SK-N-SH treated with all-trans-retinoic acid at 6 μM for 48 hours (cell line): Measurements from ENCODE around the gene FRMPD2.

Experiments used
- ATAC-seq: fragments of 200-7000 bp; cut with Tn5 transposase; 3 replicates; pipeline ENCODE4 v1.9.1; 2020; ENCODE audit warnings: mild to moderate bottlenecking, moderate library complexity
- ARNTL ChIP-seq: fragments of 450-650 bp; formaldehyde crosslinking; IDR thresholded peaks from 2 replicates; pipeline ENCODE4 v1.5.0; 2020; ENCODE audit warnings: low read depth, mild to moderate bottlenecking, moderate library complexity, borderline replicate concordance
- CSDC2 ChIP-seq: fragments of 250-450 bp; sonication (Bioruptor Pico); IDR thresholded peaks from 2 replicates; pipeline ENCODE4 v1.5.0; 2020; ENCODE audit warnings: mild to moderate bottlenecking, moderate library complexity
- ESRRG ChIP-seq: fragments of 250-450 bp; sonication (Bioruptor Pico); IDR thresholded peaks from 2 replicates; pipeline ENCODE4 v1.6.1; 2021; ENCODE audit warnings: mild to moderate bottlenecking
- GLIS3 ChIP-seq: fragments of 250-450 bp; sonication (Bioruptor Pico); IDR thresholded peaks from 2 replicates; pipeline ENCODE4 v1.5.0; 2020; ENCODE audit warnings: mild to moderate bottlenecking, moderate library complexity
- ISL1 ChIP-seq: fragments of 250-450 bp; sonication (Bioruptor Pico); IDR thresholded peaks from 2 replicates; pipeline ENCODE4 v2.1.2; 2022; ENCODE audit warnings: mild to moderate bottlenecking, moderate library complexity
- OSR1 ChIP-seq: fragments of 250-450 bp; sonication (Bioruptor Pico); IDR thresholded peaks from 2 replicates; pipeline ENCODE4 v1.8.0; 2022; ENCODE audit warnings: moderate library complexity, mild to moderate bottlenecking, inconsistent platforms
- PPARA ChIP-seq: fragments of 250-450 bp; sonication (Bioruptor Pico); IDR thresholded peaks from 2 replicates; pipeline ENCODE4 v1.5.0; 2020; ENCODE audit warnings: mild to moderate bottlenecking, borderline replicate concordance
- RARB ChIP-seq: fragments of 250-450 bp; sonication (Bioruptor Pico); IDR thresholded peaks from 2 replicates; pipeline ENCODE4 v1.8.0; 2021; ENCODE audit warnings: mild to moderate bottlenecking, moderate library complexity
- SNAI2 ChIP-seq: fragments of 250-450 bp; sonication (Bioruptor Pico); IDR thresholded peaks from 2 replicates; pipeline ENCODE4 v1.5.0; 2020; ENCODE audit warnings: mild to moderate bottlenecking, moderate library complexity
- TCF4 ChIP-seq: fragments of 250-450 bp; sonication (Bioruptor Pico); IDR thresholded peaks from 2 replicates; pipeline ENCODE4 v1.8.0; 2021; ENCODE audit warnings: mild to moderate bottlenecking, moderate library complexity, borderline replicate concordance
- TOX ChIP-seq: fragments of 250-450 bp; sonication (Bioruptor Pico); IDR thresholded peaks from 2 replicates; pipeline ENCODE4 v1.8.0; 2021; ENCODE audit warnings: mild to moderate bottlenecking, moderate library complexity, borderline replicate concordance
- ZC3H10 ChIP-seq: fragments of 250-450 bp; sonication (Bioruptor Pico); IDR thresholded peaks from 2 replicates; pipeline ENCODE4 v1.5.1; 2021; ENCODE audit warnings: mild to moderate bottlenecking, moderate library complexity
- ZFP3 ChIP-seq: fragments of 250-450 bp; sonication (Bioruptor Pico); IDR thresholded peaks from 2 replicates; pipeline ENCODE4 v1.5.0; 2020; ENCODE audit warnings: mild to moderate bottlenecking, moderate library complexity
- ZFP30 ChIP-seq: fragments of 450-650 bp; formaldehyde crosslinking; IDR thresholded peaks from 2 replicates; pipeline ENCODE4 v1.5.0; 2022; ENCODE audit warnings: mild to moderate bottlenecking, moderate library complexity
- ZNF565 ChIP-seq: fragments of 450-650 bp; formaldehyde crosslinking; conservative IDR thresholded peaks from 2 replicates; pipeline ENCODE4 v1.5.0; 2020; ENCODE audit warnings: low read depth, mild to moderate bottlenecking, moderate library complexity
- ZNF70 ChIP-seq: fragments of 450-650 bp; formaldehyde crosslinking; IDR thresholded peaks from 2 replicates; pipeline ENCODE4 v1.5.0; 2020; ENCODE audit warnings: mild to moderate bottlenecking, moderate library complexity
- ZNF8 ChIP-seq: fragments of 450-650 bp; formaldehyde crosslinking; IDR thresholded peaks from 2 replicates; pipeline ENCODE4 v1.5.0; 2020; ENCODE audit warnings: mild to moderate bottlenecking, moderate library complexity
- TF ChIP-seq, protein P1 (sequence below): fragments of 250-450 bp; sonication (Bioruptor Pico); IDR thresholded peaks from 2 replicates; pipeline ENCODE4 v1.8.0; 2021; ENCODE audit warnings: low read depth, mild to moderate bottlenecking, moderate library complexity, borderline replicate concordance
- TF ChIP-seq, protein P2 (sequence below): fragments of 250-450 bp; sonication (Bioruptor Pico); IDR thresholded peaks from 2 replicates; pipeline ENCODE4 v1.8.0; 2020; ENCODE audit warnings: mild to moderate bottlenecking, moderate library complexity, borderline replicate concordance
- TF ChIP-seq, protein P3 (sequence below): fragments of 250-450 bp; sonication (Bioruptor Pico); IDR thresholded peaks from 2 replicates; pipeline ENCODE4 v1.5.0; 2020; ENCODE audit warnings: mild to moderate bottlenecking, moderate library complexity
- TF ChIP-seq, protein P4 (sequence below): fragments of 250-450 bp; sonication (Bioruptor Pico); IDR thresholded peaks from 2 replicates; pipeline ENCODE4 v1.5.1; 2020; ENCODE audit warnings: low read depth, mild to moderate bottlenecking, moderate library complexity
- TF ChIP-seq, protein P5 (sequence below): fragments of 250-450 bp; sonication (Bioruptor Pico); IDR thresholded peaks from 2 replicates; pipeline ENCODE4 v1.5.1; 2021; ENCODE audit warnings: mild to moderate bottlenecking, moderate library complexity

Gene FRMPD2

DNA sequence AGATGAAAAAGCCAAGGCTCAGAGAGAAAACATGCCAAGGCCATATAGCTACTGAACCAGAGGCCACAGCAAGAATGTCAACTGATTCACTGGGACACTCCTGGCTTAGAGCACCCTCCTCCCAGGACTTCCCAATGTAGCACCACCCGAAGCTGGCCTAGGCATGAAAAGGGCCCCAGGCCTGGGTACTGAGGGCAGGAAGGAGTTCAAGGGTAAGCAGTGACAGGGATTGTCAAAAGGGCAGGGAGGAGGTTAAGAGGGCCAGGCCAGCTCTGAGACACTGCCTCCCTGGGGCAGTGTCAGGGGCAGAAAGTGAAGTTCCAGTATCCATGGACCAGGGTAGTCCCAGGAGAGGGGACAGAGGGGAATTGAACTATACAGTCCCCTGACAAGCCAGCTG is 57.8 kb downstream of the FRMPD2 start (continued):
- TF ChIP-seq, protein P1, sequence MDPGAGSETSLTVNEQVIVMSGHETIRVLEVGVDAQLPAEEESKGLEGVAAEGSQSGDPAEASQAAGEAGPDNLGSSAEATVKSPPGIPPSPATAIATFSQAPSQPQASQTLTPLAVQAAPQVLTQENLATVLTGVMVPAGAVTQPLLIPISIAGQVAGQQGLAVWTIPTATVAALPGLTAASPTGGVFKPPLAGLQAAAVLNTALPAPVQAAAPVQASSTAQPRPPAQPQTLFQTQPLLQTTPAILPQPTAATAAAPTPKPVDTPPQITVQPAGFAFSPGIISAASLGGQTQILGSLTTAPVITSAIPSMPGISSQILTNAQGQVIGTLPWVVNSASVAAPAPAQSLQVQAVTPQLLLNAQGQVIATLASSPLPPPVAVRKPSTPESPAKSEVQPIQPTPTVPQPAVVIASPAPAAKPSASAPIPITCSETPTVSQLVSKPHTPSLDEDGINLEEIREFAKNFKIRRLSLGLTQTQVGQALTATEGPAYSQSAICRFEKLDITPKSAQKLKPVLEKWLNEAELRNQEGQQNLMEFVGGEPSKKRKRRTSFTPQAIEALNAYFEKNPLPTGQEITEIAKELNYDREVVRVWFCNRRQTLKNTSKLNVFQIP: no peak

DNA sequence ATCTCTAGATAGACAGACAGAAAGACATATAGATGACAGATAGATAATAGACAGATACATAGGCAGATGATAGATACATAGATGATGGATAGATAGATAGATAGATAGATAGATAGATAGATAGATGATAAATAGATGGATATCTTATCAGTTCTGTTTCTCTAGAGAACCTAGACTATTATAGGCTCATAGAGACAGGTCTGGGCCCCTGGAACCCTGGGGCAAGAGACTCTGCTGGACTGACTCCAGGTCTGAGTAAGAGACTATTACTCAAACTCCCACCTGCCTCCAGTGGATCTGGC is 58.3 kb downstream of the FRMPD2 start:
- TF ChIP-seq ARNTL: no peak
- TF ChIP-seq, protein P2, sequence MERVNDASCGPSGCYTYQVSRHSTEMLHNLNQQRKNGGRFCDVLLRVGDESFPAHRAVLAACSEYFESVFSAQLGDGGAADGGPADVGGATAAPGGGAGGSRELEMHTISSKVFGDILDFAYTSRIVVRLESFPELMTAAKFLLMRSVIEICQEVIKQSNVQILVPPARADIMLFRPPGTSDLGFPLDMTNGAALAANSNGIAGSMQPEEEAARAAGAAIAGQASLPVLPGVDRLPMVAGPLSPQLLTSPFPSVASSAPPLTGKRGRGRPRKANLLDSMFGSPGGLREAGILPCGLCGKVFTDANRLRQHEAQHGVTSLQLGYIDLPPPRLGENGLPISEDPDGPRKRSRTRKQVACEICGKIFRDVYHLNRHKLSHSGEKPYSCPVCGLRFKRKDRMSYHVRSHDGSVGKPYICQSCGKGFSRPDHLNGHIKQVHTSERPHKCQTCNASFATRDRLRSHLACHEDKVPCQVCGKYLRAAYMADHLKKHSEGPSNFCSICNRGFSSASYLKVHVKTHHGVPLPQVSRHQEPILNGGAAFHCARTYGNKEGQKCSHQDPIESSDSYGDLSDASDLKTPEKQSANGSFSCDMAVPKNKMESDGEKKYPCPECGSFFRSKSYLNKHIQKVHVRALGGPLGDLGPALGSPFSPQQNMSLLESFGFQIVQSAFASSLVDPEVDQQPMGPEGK: no peak
- no peak for TF ChIP-seq GLIS3 (CRISPR knock-in tag)
- no peak for TF ChIP-seq ZNF565 (CRISPR knock-in tag)
- no peak for TF ChIP-seq RARB (CRISPR knock-in tag)
- TF ChIP-seq TOX: no peak
- no peak for TF ChIP-seq ZFP30 (CRISPR knock-in tag)
- TF ChIP-seq OSR1: no peak
- TF ChIP-seq ZNF8 (CRISPR knock-in tag): no peak
- TF ChIP-seq TCF4 (CRISPR knock-in tag): no peak
- TF ChIP-seq ZFP3: no peak
- no peak for TF ChIP-seq SNAI2 (CRISPR knock-in tag)
- TF ChIP-seq ISL1 (CRISPR knock-in tag): no peak
- no peak for TF ChIP-seq ZNF70
- TF ChIP-seq ZC3H10 (CRISPR knock-in tag): no peak
- TF ChIP-seq, protein P3, sequence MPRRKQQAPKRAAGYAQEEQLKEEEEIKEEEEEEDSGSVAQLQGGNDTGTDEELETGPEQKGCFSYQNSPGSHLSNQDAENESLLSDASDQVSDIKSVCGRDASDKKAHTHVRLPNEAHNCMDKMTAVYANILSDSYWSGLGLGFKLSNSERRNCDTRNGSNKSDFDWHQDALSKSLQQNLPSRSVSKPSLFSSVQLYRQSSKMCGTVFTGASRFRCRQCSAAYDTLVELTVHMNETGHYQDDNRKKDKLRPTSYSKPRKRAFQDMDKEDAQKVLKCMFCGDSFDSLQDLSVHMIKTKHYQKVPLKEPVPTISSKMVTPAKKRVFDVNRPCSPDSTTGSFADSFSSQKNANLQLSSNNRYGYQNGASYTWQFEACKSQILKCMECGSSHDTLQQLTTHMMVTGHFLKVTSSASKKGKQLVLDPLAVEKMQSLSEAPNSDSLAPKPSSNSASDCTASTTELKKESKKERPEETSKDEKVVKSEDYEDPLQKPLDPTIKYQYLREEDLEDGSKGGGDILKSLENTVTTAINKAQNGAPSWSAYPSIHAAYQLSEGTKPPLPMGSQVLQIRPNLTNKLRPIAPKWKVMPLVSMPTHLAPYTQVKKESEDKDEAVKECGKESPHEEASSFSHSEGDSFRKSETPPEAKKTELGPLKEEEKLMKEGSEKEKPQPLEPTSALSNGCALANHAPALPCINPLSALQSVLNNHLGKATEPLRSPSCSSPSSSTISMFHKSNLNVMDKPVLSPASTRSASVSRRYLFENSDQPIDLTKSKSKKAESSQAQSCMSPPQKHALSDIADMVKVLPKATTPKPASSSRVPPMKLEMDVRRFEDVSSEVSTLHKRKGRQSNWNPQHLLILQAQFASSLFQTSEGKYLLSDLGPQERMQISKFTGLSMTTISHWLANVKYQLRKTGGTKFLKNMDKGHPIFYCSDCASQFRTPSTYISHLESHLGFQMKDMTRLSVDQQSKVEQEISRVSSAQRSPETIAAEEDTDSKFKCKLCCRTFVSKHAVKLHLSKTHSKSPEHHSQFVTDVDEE (CRISPR knock-in tag): no peak
- TF ChIP-seq, protein P4, sequence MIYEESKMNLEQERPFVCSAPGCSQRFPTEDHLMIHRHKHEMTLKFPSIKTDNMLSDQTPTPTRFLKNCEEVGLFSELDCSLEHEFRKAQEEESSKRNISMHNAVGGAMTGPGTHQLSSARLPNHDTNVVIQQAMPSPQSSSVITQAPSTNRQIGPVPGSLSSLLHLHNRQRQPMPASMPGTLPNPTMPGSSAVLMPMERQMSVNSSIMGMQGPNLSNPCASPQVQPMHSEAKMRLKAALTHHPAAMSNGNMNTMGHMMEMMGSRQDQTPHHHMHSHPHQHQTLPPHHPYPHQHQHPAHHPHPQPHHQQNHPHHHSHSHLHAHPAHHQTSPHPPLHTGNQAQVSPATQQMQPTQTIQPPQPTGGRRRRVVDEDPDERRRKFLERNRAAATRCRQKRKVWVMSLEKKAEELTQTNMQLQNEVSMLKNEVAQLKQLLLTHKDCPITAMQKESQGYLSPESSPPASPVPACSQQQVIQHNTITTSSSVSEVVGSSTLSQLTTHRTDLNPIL (CRISPR knock-in tag): no peak
- TF ChIP-seq, protein P1: no peak
- ATAC-seq: no peak

DNA sequence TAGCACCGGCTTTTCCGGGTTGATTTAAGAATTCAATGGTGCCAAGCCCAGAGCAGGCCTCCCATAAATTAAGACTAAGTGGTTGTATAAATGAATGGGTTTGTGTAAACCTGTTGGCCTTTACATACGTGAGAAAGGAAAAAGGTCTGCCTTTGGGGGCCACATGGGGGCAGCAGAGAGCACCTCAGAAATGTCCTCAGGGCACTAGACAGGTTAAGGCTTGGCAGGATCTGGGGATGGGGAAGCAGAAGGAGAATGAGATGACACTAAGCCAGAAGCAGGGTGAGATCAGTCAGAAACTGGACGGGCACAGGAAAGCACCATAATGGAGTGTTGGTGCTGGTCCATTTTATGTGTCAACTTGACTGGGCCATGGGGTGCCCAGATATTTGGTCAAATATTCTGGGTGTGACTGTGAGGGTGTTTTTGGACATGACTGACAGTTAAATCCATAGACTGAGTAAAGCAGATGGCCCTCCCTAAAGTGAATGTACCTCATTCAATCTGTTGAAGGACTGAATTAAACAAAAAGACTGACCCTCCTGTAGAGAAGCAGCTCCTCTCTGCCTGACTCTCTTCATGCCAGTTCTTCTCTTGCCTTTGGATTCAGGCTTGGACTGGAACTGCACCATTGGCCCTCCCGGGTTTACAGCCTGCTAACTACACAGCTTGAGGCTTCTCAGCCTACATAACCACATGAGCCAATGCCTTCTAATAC is 58.9 kb downstream of the FRMPD2 start:
- ATAC-seq: peak; percentile 76

DNA sequence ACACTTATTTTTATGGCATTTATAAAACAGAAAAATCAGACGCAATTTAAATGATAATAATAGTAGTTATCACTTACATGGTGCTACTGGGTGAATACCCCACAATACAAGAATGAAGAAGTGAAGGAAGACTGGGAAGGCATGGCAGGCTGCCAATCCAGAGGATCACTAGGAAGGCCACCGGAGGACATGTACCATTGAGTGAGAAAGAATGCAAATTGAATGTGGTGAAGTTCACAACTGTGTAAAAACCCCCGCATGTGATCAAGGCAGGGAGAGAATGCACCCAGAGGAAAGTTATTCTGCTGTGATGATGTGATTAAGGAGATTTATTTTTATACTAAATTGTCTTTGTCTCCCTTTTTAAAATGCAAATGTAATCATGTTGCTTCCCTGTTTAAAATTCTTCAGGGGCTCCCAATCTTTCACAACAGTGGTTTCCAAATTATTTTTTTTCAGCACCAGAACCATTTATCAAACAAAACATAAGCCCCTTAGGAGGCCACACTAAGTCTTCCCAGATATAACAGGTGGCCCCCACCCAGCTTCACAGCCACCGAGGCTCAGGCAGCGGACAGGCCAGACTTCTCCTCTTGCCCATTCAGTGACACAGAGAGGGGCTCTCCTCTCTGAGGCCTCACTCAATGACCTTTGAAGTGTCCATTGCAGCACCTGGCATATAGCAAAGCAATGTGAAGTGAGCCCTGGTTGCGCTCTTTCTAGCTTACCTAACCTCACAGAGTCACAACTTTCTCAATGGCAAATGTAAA is 59.6 kb downstream of the FRMPD2 start:
- no peak for ATAC-seq
- no peak for TF ChIP-seq ISL1 (CRISPR knock-in tag)
- TF ChIP-seq CSDC2 (CRISPR knock-in tag): no peak
- TF ChIP-seq ESRRG (CRISPR knock-in tag): no peak
- TF ChIP-seq ZNF565 (CRISPR knock-in tag): no peak
- TF ChIP-seq TOX: no peak
- no peak for TF ChIP-seq PPARA (CRISPR knock-in tag)
- no peak for TF ChIP-seq ZNF8 (CRISPR knock-in tag)
- no peak for TF ChIP-seq ZFP30 (CRISPR knock-in tag)
- TF ChIP-seq, protein P5, sequence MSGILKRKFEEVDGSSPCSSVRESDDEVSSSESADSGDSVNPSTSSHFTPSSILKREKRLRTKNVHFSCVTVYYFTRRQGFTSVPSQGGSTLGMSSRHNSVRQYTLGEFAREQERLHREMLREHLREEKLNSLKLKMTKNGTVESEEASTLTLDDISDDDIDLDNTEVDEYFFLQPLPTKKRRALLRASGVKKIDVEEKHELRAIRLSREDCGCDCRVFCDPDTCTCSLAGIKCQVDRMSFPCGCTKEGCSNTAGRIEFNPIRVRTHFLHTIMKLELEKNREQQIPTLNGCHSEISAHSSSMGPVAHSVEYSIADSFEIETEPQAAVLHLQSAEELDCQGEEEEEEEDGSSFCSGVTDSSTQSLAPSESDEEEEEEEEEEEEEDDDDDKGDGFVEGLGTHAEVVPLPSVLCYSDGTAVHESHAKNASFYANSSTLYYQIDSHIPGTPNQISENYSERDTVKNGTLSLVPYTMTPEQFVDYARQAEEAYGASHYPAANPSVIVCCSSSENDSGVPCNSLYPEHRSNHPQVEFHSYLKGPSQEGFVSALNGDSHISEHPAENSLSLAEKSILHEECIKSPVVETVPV (CRISPR knock-in tag): no peak
- TF ChIP-seq OSR1: no peak
- TF ChIP-seq RARB (CRISPR knock-in tag): no peak
- TF ChIP-seq ZC3H10 (CRISPR knock-in tag): no peak
- TF ChIP-seq, protein P4 (CRISPR knock-in tag): no peak

More for the DNA sequence above, 58.9 kb downstream of the FRMPD2 start:
- no peak for TF ChIP-seq OSR1
- no peak for TF ChIP-seq TCF4 (CRISPR knock-in tag)
- no peak for TF ChIP-seq ZFP30 (CRISPR knock-in tag)
- TF ChIP-seq ZNF565 (CRISPR knock-in tag): no peak
- no peak for TF ChIP-seq RARB (CRISPR knock-in tag)
- TF ChIP-seq ZFP3: no peak
- TF ChIP-seq, all 23 proteins: peak for 0
